GM03348 (cell line): ENCODE measurements around the gene TPRKB.
"Not testable (repeated sequence)": the region's sequence is repeated elsewhere in the genome, so short reads cannot be mapped to it uniquely, and the experiment has no call there.

ENCODE experiments used
- DNase-seq: peaks from one replicate; pipeline ENCODE4 v3.0.0; 2012; ENCODE audit warnings: low spot score

Gene TPRKB

GRCh38 chr2:73739101-73739500, 2.0 kb upstream of the TPRKB start:
- DNase-seq, result no peak

GRCh38 chr2:73736378-73736777, 767 bp downstream of the TPRKB start:
- DNase-seq, result no peak

DNA sequence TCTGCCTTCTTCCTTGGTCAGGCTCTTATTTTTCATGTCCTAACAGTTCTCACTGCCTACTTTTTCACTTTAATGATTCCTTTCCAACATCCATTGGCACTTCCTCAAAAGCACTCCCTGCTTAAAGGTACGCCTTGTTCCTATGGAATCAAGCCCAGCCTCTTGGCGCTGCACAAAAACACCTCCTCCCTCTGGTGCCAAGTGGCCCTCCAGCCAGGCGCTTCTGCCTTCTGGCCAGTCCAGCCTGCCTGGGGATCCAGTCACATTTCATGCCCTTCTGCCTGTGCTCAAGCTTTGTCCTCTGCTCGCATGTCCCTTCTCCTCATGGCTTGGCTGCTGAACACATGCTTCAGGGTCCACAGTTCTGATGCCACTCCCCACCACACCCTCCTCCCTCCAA, 6.3 kb downstream of the TPRKB start:
- no peak for DNase-seq

DNA sequence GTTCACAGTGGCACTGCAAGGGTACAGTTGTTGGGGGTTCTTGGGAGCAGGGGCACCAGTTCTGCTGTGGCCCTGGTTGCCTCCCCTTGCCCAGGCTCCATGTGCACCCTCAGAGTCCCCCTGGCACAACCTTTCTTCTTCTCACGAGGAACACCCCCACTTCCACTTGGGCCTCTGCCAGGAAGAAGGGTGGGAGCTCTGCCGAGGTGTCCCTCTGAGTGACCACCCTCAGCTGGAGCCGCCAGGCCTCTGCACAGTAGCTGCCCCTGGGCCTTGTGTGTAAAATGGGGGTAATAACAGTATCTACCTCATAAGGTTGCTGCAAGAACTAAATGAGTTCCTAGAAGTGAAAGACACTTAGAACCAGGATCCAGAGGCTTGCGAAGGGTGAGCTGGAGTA, 8.4 kb downstream of the TPRKB start:
- no peak for DNase-seq

GRCh38 chr2:73728043-73728442, 9.1 kb downstream of the TPRKB start:
- DNase-seq, result no peak

DNA sequence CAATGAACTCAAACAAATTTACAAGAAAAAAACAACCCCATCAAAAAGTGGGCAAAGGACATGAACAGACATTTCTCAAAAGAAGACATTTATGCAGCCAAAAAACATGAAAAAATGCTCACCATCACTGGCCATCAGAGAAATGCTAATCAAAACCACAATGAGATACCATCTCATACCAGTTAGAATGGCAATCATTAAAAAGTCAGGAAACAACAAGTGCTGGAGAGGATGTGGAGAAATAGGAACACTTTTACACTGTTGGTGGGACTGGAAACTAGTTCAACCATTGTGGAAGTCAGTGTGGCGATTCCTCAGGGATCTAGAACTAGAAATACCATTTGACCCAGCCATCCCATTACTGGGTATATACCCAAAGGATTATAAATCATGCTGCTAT, 10.5 kb downstream of the TPRKB start:
- DNase-seq, result not testable (repeated sequence)

DNA sequence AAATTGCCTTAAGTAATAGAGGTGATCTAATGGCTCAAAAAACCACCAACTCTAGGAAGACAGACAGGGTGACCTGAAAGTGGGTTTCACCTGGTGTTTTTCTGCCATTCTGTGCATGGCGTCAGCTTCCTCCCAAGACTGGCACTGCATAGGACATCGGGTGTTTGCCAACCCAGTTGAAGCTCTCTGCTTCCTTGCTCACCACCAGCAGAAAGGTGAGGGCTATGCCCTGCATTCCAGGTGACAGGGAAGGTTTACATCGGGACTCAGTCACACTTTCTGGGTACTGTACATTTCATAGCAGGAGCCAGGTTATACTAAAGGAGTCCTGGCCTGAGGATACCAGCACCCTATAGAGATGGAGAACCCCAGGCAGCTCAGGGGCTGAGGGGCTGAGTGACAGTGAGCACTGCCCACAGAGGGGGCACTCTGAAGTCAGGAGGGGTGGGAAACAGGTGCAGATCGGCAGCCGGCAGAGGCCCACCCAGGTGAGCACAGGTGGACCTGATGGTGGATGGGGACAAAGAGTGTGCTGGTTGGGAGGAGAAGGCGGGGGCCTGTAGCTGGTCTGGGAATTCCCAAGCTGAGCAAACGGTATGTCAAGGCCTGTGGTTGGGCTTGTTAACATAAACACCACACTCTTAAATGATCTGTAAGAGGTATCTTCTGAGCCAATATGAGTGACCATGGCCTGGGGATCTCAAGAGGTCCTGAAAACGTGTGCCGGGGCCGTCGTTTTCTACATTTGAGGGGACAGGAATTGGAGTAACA, 18.1 kb downstream of the TPRKB start:
- DNase-seq, result no peak

- DNase-seq, result no peak
Observed at GRCh38 chr2:73718421-73718820, 18.7 kb downstream of the TPRKB start.

- not testable (repeated sequence) for DNase-seq
Observed at GRCh38 chr2:73717695-73718094, 19.4 kb downstream of the TPRKB start.

DNA sequence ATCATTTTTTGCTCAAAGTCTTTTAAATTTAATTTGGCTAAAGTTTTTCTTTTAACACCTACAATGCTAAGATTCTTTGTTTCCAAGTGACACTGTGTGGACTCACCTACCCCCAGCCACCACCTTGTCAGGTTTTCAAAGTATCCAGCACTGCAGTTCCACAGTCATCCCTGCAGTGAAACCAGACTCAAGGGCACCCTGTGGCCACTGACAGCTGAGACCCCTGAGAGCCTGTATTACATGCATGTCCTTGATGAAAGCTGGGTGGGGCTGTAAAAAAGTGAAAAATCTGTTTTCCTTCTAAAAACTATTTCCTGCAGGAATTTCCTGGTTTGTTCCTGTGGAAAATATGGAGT, 19.9 kb downstream of the TPRKB start:
- no peak for DNase-seq

- DNase-seq, result no peak
Observed at GRCh38 chr2:73716543-73717250, 20.4 kb downstream of the TPRKB start.

DNA sequence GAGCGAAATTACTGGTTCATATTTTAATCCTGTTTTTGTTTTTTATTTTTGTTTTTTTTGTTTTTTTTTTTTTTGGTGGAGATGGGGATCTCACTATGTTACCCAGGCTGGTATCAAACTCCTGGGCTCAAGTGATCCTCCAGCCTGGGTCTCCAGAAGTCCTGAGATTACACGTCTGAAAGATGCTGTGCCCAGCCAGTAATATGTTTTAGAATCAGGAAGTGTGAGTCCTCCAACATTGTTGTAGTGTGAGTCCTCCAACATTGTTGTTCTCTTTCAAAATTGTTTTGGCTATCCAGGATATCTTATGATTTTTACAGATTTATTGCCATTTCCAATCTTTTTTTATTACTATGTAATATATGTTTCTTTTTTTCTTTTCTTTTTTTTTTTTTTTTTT, 23.1 kb downstream of the TPRKB start:
- DNase-seq, result no peak

GRCh38 chr2:73708527-73708926, 28.6 kb downstream of the TPRKB start:
- DNase-seq, result no peak

DNA sequence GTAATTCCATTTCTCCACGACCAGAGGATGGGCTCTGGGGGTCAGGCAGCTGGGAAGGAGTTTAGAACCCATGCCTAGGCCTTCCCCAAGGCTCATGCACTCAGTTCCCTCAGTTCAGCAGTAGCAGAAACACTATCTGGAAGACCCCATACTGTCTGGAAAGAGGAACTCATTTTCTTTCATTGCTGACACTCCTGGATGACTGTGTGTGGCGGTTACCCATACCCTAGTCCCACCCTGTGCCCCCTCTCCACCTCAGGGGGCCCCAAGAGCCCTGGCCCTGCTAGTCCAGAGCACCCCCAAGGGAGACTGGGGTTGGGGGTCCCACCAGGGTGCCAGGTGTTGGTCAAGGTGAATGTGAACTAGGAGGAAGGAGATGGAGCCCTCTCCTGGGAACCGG, 29.5 kb downstream of the TPRKB start:
- no peak for DNase-seq

DNA sequence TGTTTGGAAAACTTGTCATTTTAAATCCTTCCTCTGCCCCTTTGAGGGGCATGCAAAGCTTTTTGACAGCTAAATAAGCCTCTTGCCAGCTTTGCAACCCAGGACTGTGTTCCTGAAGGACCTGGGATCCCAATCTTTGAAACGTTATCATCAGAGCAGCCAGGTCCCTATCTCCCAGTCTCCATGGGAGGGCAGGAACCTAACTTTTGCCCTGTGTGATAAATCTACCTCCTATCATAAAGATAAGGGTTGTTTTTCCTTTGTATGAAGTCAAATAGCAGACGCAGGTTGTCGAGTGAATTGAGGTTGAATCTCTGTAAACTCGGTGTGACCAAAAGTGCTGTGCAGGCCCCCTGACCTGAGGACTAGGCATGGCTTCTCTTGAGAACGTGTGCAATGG, 30.1 kb downstream of the TPRKB start:
- no peak for DNase-seq

DNA sequence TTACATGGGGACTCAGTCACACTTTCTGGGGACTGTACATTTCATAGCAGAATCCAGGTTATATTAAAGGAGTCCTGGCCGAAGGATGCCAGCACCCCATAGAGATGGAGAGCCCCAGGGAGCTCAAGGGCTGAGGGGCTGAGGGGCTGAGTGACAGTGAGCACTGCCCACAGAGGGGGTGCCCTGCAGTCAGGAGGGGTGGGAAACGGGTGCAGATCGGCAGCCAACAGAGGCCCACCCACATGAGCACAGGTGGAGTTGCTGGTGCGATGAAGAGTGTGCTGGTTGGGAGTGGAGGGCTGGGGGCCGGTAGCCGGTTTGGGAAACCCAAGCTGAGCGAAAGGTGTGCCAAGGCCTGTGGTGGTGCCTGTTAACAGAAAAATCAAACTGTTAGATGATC, 32.1 kb downstream of the TPRKB start:
- no peak for DNase-seq

- DNase-seq, result no peak
Observed at GRCh38 chr2:73704285-73704684, 32.9 kb downstream of the TPRKB start.

DNA sequence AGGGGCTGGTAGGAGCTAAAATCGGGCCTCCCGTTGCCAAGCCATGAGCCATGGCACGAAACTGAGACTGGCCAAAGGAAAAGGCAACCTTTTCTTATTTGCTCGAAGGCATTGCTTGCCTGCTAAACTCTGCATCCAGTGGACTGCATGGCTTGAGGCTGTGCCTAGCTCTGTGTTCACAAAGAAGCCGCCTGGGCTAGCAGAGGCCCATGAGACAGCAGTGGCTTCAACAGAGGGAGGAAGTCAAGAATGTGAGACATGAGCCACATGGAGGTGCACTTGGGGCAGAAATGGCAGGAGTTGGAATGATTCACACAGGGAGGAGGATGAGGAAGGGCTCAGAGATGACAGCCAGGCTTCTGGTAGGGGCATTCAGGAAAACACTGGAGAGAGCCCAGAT, 33.5 kb downstream of the TPRKB start:
- DNase-seq, result no peak

- DNase-seq, result not testable (repeated sequence)
Observed at GRCh38 chr2:73702852-73703493, 34.2 kb downstream of the TPRKB start.

DNA sequence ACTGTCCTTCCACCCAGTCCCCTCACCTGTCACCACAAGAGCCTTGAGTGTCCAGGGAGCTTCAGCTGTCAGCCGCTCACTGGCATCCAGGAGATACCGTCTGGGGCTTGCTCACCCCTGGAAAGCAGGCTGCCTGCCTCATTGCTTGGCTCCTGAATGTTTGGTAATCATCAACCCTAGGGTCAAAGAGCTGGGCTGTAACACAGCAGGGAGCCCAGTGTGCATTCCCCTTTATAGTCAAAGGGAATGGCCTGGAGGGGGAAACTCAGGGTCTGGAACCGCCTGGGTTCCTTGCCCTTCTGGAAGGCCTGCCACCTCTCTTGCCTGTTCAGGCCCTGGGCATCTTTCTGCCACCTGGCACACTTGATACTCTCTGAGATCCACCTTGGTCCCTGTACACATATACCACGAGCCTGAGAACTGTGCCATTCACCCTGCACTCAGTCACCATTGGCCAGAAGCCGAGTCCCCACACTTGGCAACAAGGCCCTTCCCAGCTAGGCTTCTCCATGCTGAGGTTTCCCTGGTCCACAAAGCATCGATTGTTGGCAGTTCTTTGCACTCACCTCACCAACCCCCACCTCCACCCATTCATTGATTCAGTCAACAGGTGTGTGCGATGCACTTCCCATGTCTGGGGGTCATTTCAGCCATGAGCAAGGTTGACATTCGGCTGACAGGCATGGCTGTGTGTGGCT, 35.0 kb downstream of the TPRKB start:
- no peak for DNase-seq

DNA sequence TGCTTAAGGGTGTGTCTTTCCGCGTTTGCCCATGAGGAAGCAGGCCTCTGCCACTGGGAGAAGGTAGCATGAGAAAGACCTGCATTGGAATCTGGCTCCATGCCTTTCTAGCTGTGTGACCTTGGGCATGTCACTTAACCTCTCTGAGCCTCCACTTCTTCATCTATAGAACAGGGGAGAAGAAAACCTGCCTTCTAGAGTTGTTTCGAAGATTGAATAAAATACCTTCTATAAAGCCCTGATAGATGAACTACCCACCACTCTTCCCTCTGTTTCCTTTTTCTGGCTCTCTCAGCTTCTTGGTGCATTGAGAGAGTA, 35.7 kb downstream of the TPRKB start:
- not testable (repeated sequence) for DNase-seq

- no peak for DNase-seq
Observed at GRCh38 chr2:73700661-73701447, 36.3 kb downstream of the TPRKB start.
